ENCODE data around the gene RPRD1B. TPM values are rescaled to one million over a fixed set of nuclear protein-coding genes. Genes with fewer than 3 reads are reported as not detected.

The RPRD1B gene
- total and polyA plus RNA-seq, 2 donors (not counting 3 experiments of a cell fraction or from before 2014, with no cell fraction given), result 13.0 to 29.3 TPM

DNA sequence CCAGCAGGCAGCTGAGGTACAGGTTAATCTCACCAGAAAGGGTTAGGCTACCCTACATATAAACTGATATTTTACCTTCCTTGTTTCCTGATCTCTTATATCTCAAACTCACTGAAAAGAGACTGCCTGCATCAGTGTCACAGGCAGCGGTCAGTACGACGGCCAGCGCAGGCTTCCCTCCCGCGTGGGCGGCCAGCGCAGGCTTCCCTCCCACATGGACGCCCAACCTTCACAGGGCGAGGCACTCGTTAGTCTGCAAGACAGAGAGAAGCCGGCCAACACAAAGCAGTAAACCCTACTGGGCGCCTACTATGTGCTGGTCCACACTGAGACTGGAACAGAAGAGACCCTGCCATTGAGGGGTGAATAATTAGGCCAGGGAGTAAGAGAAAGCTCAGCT, 33.3 kb upstream of the RPRD1B start:
- no peak overlapping the region for H3K27ac ChIP-seq (ENCODE audit: insufficient read depth, low read depth, low read length)
- FAIRE-seq (no peak), DNase-seq (ENCODE audit: low read depth, low spot score) (no peak)
- no peak overlapping the region for H2AFZ ChIP-seq (ENCODE audit: low read depth, low read length)
- TF ChIP-seq POLR2A (IDR thresholded peaks at IDR 0.05; ENCODE audit: low read depth, low read length) (no peak), EZH2 (IDR thresholded peaks at IDR 0.05; ENCODE audit: borderline replicate concordance, low read depth, low read length, severe bottlenecking) (no peak), FOS (IDR thresholded peaks at IDR 0.05; ENCODE audit: borderline replicate concordance, insufficient read depth, low read length) (no peak)
- TF ChIP-seq, protein P1, sequence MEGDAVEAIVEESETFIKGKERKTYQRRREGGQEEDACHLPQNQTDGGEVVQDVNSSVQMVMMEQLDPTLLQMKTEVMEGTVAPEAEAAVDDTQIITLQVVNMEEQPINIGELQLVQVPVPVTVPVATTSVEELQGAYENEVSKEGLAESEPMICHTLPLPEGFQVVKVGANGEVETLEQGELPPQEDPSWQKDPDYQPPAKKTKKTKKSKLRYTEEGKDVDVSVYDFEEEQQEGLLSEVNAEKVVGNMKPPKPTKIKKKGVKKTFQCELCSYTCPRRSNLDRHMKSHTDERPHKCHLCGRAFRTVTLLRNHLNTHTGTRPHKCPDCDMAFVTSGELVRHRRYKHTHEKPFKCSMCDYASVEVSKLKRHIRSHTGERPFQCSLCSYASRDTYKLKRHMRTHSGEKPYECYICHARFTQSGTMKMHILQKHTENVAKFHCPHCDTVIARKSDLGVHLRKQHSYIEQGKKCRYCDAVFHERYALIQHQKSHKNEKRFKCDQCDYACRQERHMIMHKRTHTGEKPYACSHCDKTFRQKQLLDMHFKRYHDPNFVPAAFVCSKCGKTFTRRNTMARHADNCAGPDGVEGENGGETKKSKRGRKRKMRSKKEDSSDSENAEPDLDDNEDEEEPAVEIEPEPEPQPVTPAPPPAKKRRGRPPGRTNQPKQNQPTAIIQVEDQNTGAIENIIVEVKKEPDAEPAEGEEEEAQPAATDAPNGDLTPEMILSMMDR (IDR thresholded peaks at IDR 0.05; ENCODE audit: extremely low read depth in 1 of 2, insufficient read depth in 1 of 2, low read depth in 1 of 2, low read length in 2 of 2), result no peak
- BruUV-seq (replicated peaks), result no TSS peak
- ChIA-PET CTCF (interaction anchor here (2.5 kb wide), 1 partner anchor 9 kb away, joined by 17 read pairs; no protein-coding TSS in a partner anchor), POLR2A (no interaction called here)
- no peak overlapping the region for H3K9ac ChIP-seq (replicated peaks; ENCODE audit: extremely low read depth, insufficient read depth, low read length)
- no peaks in the 10 kb centered on the region for H4K20me1 ChIP-seq (replicated peaks; ENCODE audit: control insufficient read depth, extremely low read depth, insufficient read depth, low read length)
- H3K4me1 ChIP-seq (ENCODE audit: control insufficient read depth, extremely low read depth, insufficient read depth, low read length), result peaks cover 21% of the 10 kb centered on the region
- H3K4me2 ChIP-seq (ENCODE audit: insufficient read depth, low read length), result no peak overlapping the region
- H3K9me1 ChIP-seq (replicated peaks; ENCODE audit: control insufficient read depth, extremely low read depth, insufficient read depth, low read length), result no peaks in the 10 kb centered on the region
- H3K9me3 ChIP-seq (replicated peaks; ENCODE audit: control insufficient read depth, insufficient read depth, low read length), result no peaks in the 10 kb centered on the region
- no peak overlapping the region for H3K4me3 ChIP-seq (replicated peaks in 1 of 3; ENCODE audit: insufficient read depth in 1 of 3, low read depth in 1 of 3, low read length in 3 of 3)
- intact Hi-C loops (cut with micrococcal nuclease) (no loop called here), dilution Hi-C loops (cut with MboI; ENCODE audit: extremely low pct_ligation_motif_present, low sequenced_read_pairs) (no loop called here)
- no peaks in the 10 kb centered on the region for H3K27me3 ChIP-seq (ENCODE audit: control insufficient read depth in 2 of 2, insufficient read depth in 2 of 2, low read length in 2 of 2)
- no peaks in the 10 kb centered on the region for H3K79me2 ChIP-seq (ENCODE audit: control insufficient read depth, insufficient read depth, low read length)
- peaks cover 13% of the 10 kb centered on the region in 2 experiments for H3K36me3 ChIP-seq (ENCODE audit: control insufficient read depth in 2 of 2, extremely low read depth in 1 of 2, insufficient read depth in 2 of 2, low read length in 2 of 2)

DNA sequence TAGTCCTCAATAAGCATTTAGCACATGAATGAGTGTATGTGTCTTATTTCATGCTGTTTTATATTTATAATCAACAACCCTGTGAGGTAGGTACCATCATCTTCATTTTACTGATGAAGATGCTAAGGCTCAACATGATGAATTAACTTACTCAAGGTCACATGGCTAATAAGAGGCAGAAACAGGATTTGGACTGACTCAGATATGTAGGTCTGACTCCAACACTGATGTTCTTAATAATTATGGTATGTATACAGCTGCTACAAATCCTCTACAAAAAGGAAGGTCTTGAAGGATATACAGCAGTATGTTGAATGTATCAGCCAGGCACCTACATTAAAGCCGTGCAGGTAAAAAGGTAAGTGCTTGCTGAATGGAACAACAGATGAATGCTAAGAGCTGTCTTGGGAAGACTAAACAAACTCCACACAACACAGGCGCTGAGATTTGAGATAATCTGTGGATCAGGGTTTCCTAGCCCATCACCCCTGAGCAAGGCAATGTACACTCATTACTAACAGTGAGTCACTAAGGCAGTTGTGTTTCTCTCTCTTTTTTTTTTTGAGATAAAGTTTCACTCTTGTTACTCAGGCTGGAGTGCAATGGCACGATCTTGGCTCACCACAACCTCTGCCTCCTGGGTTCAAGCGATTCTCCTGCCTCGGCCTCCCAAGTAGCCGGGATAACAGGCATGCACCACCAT, 32.2 kb upstream of the RPRD1B start:
- H3K36me3 ChIP-seq (ENCODE audit: control insufficient read depth in 2 of 2, extremely low read depth in 1 of 2, insufficient read depth in 2 of 2, low read length in 2 of 2), result peaks cover 12 to 15% of the 10 kb centered on the region in 2 experiments
- peak; percentile 76 for DNase-seq (ENCODE audit: low read depth, low spot score)
- H3K4me1 ChIP-seq (ENCODE audit: control insufficient read depth, extremely low read depth, insufficient read depth, low read length), result peaks cover 21% of the 10 kb centered on the region
- H3K4me2 ChIP-seq (ENCODE audit: insufficient read depth, low read length), result no peak overlapping the region
- H3K27ac ChIP-seq (ENCODE audit: insufficient read depth, low read depth, low read length), result peak overlapping the region; percentile 40
- FAIRE-seq, result peak; percentile 91
- CTCF ChIA-PET, result interaction anchor here (1.2 to 2.5 kb wide), 2 partner anchors 10 to 56 kb away, joined by 3 to 17 read pairs; no protein-coding TSS in a partner anchor
- H3K9me3 ChIP-seq (replicated peaks; ENCODE audit: control insufficient read depth, insufficient read depth, low read length), result no peaks in the 10 kb centered on the region
- intact Hi-C loops (cut with micrococcal nuclease), result no loop called here
- no peaks in the 10 kb centered on the region for H3K9me1 ChIP-seq (replicated peaks; ENCODE audit: control insufficient read depth, extremely low read depth, insufficient read depth, low read length)
- no peaks in the 10 kb centered on the region for H3K27me3 ChIP-seq (ENCODE audit: control insufficient read depth in 2 of 2, insufficient read depth in 2 of 2, low read length in 2 of 2)
- TF ChIP-seq JUN (IDR thresholded peaks at IDR 0.05; ENCODE audit: borderline replicate concordance, insufficient read depth, insufficient read length, low read depth) (peak; percentile 54), FOS (IDR thresholded peaks at IDR 0.05; ENCODE audit: borderline replicate concordance, insufficient read depth, low read length) (peak; percentile 74), POLR2AphosphoS5 (IDR thresholded peaks at IDR 0.05; ENCODE audit: insufficient read depth, low read depth, low read length) (no peak), GATA2 (IDR thresholded peaks at IDR 0.05; ENCODE audit: insufficient read depth, insufficient read length, low read depth, low read length) (peak; percentile 87), POLR2A (IDR thresholded peaks at IDR 0.05; ENCODE audit: low read depth, low read length) (no peak)
- no TSS peak for BruUV-seq (replicated peaks)
- no peak overlapping the region for H3K4me3 ChIP-seq (replicated peaks in 1 of 3; ENCODE audit: insufficient read depth in 1 of 3, low read depth in 1 of 3, low read length in 3 of 3)
- POLR2A ChIA-PET, result no interaction called here
- dilution Hi-C loops (cut with MboI; ENCODE audit: extremely low pct_ligation_motif_present, low sequenced_read_pairs), result no loop called here
- H3K79me2 ChIP-seq (ENCODE audit: control insufficient read depth, insufficient read depth, low read length), result no peaks in the 10 kb centered on the region
- no peak overlapping the region for H2AFZ ChIP-seq (ENCODE audit: low read depth, low read length)
- H3K9ac ChIP-seq (replicated peaks; ENCODE audit: extremely low read depth, insufficient read depth, low read length), result no peak overlapping the region
- no peaks in the 10 kb centered on the region for H4K20me1 ChIP-seq (replicated peaks; ENCODE audit: control insufficient read depth, extremely low read depth, insufficient read depth, low read length)
